ENCODE measurements around the gene RBM33. TPM values are rescaled to one million over a fixed set of nuclear protein-coding genes. Genes with fewer than 3 reads are reported as not detected.

The RBM33 gene
- total and polyA plus RNA-seq, 2 of the 8 experiments (the other 6 are each of a cell fraction or from before 2014, with no cell fraction given): 16.5 to 64.6 TPM

- H3K9ac ChIP-seq (replicated peaks in 1 of 4; ENCODE audit: extremely low read depth in 1 of 4, low read depth in 3 of 4, low read length in 3 of 4): no peak overlapping the region
- no peak for FAIRE-seq
- WGBS, 2 experiments (ENCODE audit: extremely low coverage in 1 of 2, insufficient coverage in 1 of 2, insufficient read length in 1 of 2, insufficient replicate concordance in 2 of 2, low coverage in 1 of 2, low lambda C conversion rate in 2 of 2, missing lambda C conversion rate in 1 of 2): 89% methylated on average over 4 of the region's 4 CpGs; no CpG with 5 or more reads in 1 of the 2 experiments
- peaks cover 6 to 12% of the 10 kb centered on the region in 2 experiments; a peak in 3 of 4 replicates for H3K79me2 ChIP-seq (ENCODE audit: control insufficient read depth in 1 of 2, insufficient read depth in 2 of 2, low read length in 2 of 2)
- H4K91ac ChIP-seq (replicated peaks; ENCODE audit: insufficient read length, low read length): no peak overlapping the region
- no peak overlapping the region for H3K18ac ChIP-seq (ENCODE audit: extremely low read depth, low read length)
- H3K9me3 ChIP-seq (ENCODE audit: insufficient read depth in 2 of 2, low read depth in 1 of 2, low read length in 1 of 2): peaks cover 43 to 47% of the 10 kb centered on the region in 2 experiments
- no peak overlapping the region for H2BK5ac ChIP-seq (ENCODE audit: low read depth, low read length)
- H3K14ac ChIP-seq (ENCODE audit: insufficient read length): no peak overlapping the region
- no peak overlapping the region for H3K23ac ChIP-seq (ENCODE audit: insufficient read length)
- H3K27ac ChIP-seq (ENCODE audit: low read depth, low read length): no peak overlapping the region
- H3K23me2 ChIP-seq (ENCODE audit: low read depth, low read length): peaks cover 9% of the 10 kb centered on the region; the same call in 1 of the 2 replicates
- H3K36me3 ChIP-seq (ENCODE audit: control insufficient read depth in 2 of 4, insufficient read depth in 4 of 4, low read length in 3 of 4): peaks cover 4 to 23% (median 13%) of the 10 kb centered on the region in 4 experiments; a peak in 5 of 8 replicates
- no peaks in the 10 kb centered on the region; a peak in 3 of 7 replicates for H3K27me3 ChIP-seq (replicated peaks in 1 of 4; ENCODE audit: control insufficient read depth in 3 of 4, extremely low read depth in 1 of 4, insufficient read depth in 3 of 4, low read length in 3 of 4)
- H3K4me2 ChIP-seq (ENCODE audit: insufficient read depth in 1 of 2, low read depth in 2 of 2, low read length in 2 of 2): no peak overlapping the region
- H2AFZ ChIP-seq (ENCODE audit: low read length): no peak overlapping the region
- no peak overlapping the region for H2BK15ac ChIP-seq (ENCODE audit: low read length)
- H3K4me3 ChIP-seq (ENCODE audit: extremely low read depth in 1 of 4, insufficient read depth in 2 of 4, low read depth in 3 of 4, low read length in 4 of 4): no peak overlapping the region
- no peak overlapping the region for H2BK20ac ChIP-seq (ENCODE audit: low read length)
- H4K20me1 ChIP-seq (replicated peaks in 1 of 2; ENCODE audit: control insufficient read depth in 1 of 2, insufficient read depth in 2 of 2, low read length in 2 of 2): no peaks in the 10 kb centered on the region
- CTCF ChIA-PET (ENCODE audit: partially characterized antibody): interaction anchor here (1.5 kb wide), 1 partner anchor 15 kb away, joined by 3 read pairs; no protein-coding TSS in a partner anchor
- no peaks in the 10 kb centered on the region; the same call in 1 of the 2 replicates for H3K79me1 ChIP-seq (ENCODE audit: low read depth, low read length)
- H3K4ac ChIP-seq (replicated peaks; ENCODE audit: insufficient read length, low read depth, low read length): no peak overlapping the region
- H2BK12ac ChIP-seq (ENCODE audit: low read depth, low read length): no peak overlapping the region
- no peak overlapping the region for H2AK5ac ChIP-seq (ENCODE audit: low read depth, low read length)
- no peak overlapping the region for H2BK120ac ChIP-seq (replicated peaks; ENCODE audit: low read depth, low read length)
- no peak overlapping the region for H4K5ac ChIP-seq (ENCODE audit: insufficient read length, low read depth, low read length)
- no peak overlapping the region for H4K8ac ChIP-seq (ENCODE audit: extremely low read depth, insufficient read depth, low read length)
- DNase-seq (ENCODE audit: low read depth in 1 of 2, low spot score in 2 of 2): no peak
- peaks cover 0 to 3% (median 0%) of the 10 kb centered on the region in 4 experiments; a peak in 1 of 7 replicates for H3K4me1 ChIP-seq (replicated peaks in 1 of 4; ENCODE audit: control insufficient read depth in 3 of 4, insufficient read depth in 4 of 4, low read length in 3 of 4)
- POLR2A ChIA-PET (ENCODE audit: partially characterized antibody): no interaction called here
- H3K56ac ChIP-seq (replicated peaks; ENCODE audit: insufficient read length, low read depth, low read length): no peak overlapping the region
- no peak for TF ChIP-seq RFX5 (IDR thresholded peaks at IDR 0.05; ENCODE audit: borderline replicate concordance, low read depth, low read length)
- TF ChIP-seq JUN (IDR thresholded peaks at IDR 0.05; ENCODE audit: low read depth, low read length): no peak
- no peak for TF ChIP-seq SAP30 (IDR thresholded peaks at IDR 0.05; ENCODE audit: insufficient read depth, insufficient replicate concordance, low read length)
- TF ChIP-seq HDAC6 (IDR thresholded peaks at IDR 0.05; ENCODE audit: low read depth, low read length): no peak
- TF ChIP-seq KDM4A (IDR thresholded peaks at IDR 0.05; ENCODE audit: low read depth, low read length, severe bottlenecking): no peak
- no peak for TF ChIP-seq POU5F1 (IDR thresholded peaks at IDR 0.05; ENCODE audit: low read depth, low read length)
- TF ChIP-seq CREB1 (IDR thresholded peaks at IDR 0.05): no peak
- TF ChIP-seq, protein P1, sequence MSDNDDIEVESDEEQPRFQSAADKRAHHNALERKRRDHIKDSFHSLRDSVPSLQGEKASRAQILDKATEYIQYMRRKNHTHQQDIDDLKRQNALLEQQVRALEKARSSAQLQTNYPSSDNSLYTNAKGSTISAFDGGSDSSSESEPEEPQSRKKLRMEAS (IDR thresholded peaks at IDR 0.05): no peak
- no peak for TF ChIP-seq CBX5 (IDR thresholded peaks at IDR 0.05; ENCODE audit: low read depth, low read length)
- TF ChIP-seq TEAD4 (IDR thresholded peaks at IDR 0.05; ENCODE audit: low read depth, low read length): no peak
Observed at GRCh38 chr7:155640629-155641028, 3.8 kb upstream of the RBM33 start.
